ENCODE measurements around the gene M1AP. TPM values are rescaled to one million over a fixed set of nuclear protein-coding genes. Genes with fewer than 3 reads are reported as not detected.

Gene M1AP
- total RNA-seq, 1 donor from 2014 or later, result 0.20 TPM

GRCh38 chr2:74655579-74655978 is 7.4 kb upstream of the M1AP start:
- Histone ChIP-seq H3K4me2 (ENCODE audit: low read length) (no peak overlapping the region), H3K4me3 (ENCODE audit: insufficient read depth, low read depth, low read length) (no peak overlapping the region), H3K4me1 (ENCODE audit: insufficient read depth, low read length) (peaks cover 17% of the 10 kb centered on the region), H3K9me3 (ENCODE audit: insufficient read depth, low read depth, low read length) (no peaks in the 10 kb centered on the region), H3K79me2 (ENCODE audit: insufficient read depth, low read length) (no peaks in the 10 kb centered on the region), H4K20me1 (ENCODE audit: insufficient read depth, low read length) (no peaks in the 10 kb centered on the region), H3K9ac (ENCODE audit: low read length) (no peak overlapping the region), H2AFZ (ENCODE audit: low read depth, low read length) (no peak overlapping the region), H3K36me3 (ENCODE audit: insufficient read depth, low read length) (no peaks in the 10 kb centered on the region), H3K27ac (ENCODE audit: low read depth, low read length) (no peak overlapping the region), H3K27me3 (ENCODE audit: insufficient read depth, low read length) (no peaks in the 10 kb centered on the region)
- Mint-ChIP-seq H3K4me1 (ENCODE audit: low read depth, unreplicated experiment) (peaks cover 13% of the 10 kb centered on the region), H3K4me3 (ENCODE audit: unreplicated experiment) (peak overlapping the region; percentile 87), H3K27me3 (ENCODE audit: low read depth, unreplicated experiment) (peaks cover 8% of the 10 kb centered on the region), H3K36me3 (ENCODE audit: low read depth, unreplicated experiment) (no peaks in the 10 kb centered on the region), H3K9me3 (ENCODE audit: unreplicated experiment) (peaks cover 3% of the 10 kb centered on the region), H3K27ac (ENCODE audit: unreplicated experiment) (no peak overlapping the region)
- no peak for DNase-seq (ENCODE audit: low read depth)
- FAIRE-seq, result no peak
- TF ChIP-seq CTCF (IDR thresholded peaks at IDR 0.05; ENCODE audit: insufficient read depth, low read depth, low read length), result no peak
- no peak for TF ChIP-seq EZH2 (IDR thresholded peaks at IDR 0.05; ENCODE audit: insufficient read depth, low read length)

- H3K27me3 Mint-ChIP-seq (ENCODE audit: low read depth, unreplicated experiment), result peaks cover 13% of the 10 kb centered on the region
- no peak for TF ChIP-seq CTCF (IDR thresholded peaks at IDR 0.05; ENCODE audit: insufficient read depth, low read depth, low read length)
- peak within 1 kb of the TSS; percentile 75 for H3K4me3 ChIP-seq (ENCODE audit: insufficient read depth, low read depth, low read length)
- no peaks in the 10 kb centered on the region for H4K20me1 ChIP-seq (ENCODE audit: insufficient read depth, low read length)
- H3K27ac ChIP-seq (ENCODE audit: low read depth, low read length), result peak within 1 kb of the TSS; percentile 37
- H3K9me3 ChIP-seq (ENCODE audit: insufficient read depth, low read depth, low read length), result no peaks in the 10 kb centered on the region
- H3K36me3 ChIP-seq (ENCODE audit: insufficient read depth, low read length), result no peaks in the 10 kb centered on the region
- DNase-seq (ENCODE audit: low read depth), result peak; percentile 84
- H3K4me2 ChIP-seq (ENCODE audit: low read length), result peak within 1 kb of the TSS; percentile 96
- H3K27ac Mint-ChIP-seq (ENCODE audit: unreplicated experiment), result peak within 1 kb of the TSS; percentile 9
- H3K9me3 Mint-ChIP-seq (ENCODE audit: unreplicated experiment), result peaks cover 3% of the 10 kb centered on the region
- H3K79me2 ChIP-seq (ENCODE audit: insufficient read depth, low read length), result no peaks in the 10 kb centered on the region
- H3K4me1 ChIP-seq (ENCODE audit: insufficient read depth, low read length), result peaks cover 17% of the 10 kb centered on the region
- peaks cover 11% of the 10 kb centered on the region for H3K4me1 Mint-ChIP-seq (ENCODE audit: low read depth, unreplicated experiment)
- peak within 1 kb of the TSS; percentile 99 for H2AFZ ChIP-seq (ENCODE audit: low read depth, low read length)
- H3K36me3 Mint-ChIP-seq (ENCODE audit: low read depth, unreplicated experiment), result no peaks in the 10 kb centered on the region
- H3K9ac ChIP-seq (ENCODE audit: low read length), result peak within 1 kb of the TSS; percentile 85
- no peak for FAIRE-seq
- peak within 1 kb of the TSS; percentile 87 for H3K4me3 Mint-ChIP-seq (ENCODE audit: unreplicated experiment)
- H3K27me3 ChIP-seq (ENCODE audit: insufficient read depth, low read length), result no peaks in the 10 kb centered on the region
These were observed 6.1 kb upstream of the M1AP start, which contains the start of gene SEMA4F for GRCh38 chr2:74653985-74654882. SEMA4F (plus strand) TSS chr2:74654247; CDS start chr2:74654377, 130 bp downstream.

GRCh38 chr2:74653589-74653984 is 5.5 kb upstream of the M1AP start:
- peaks cover 14% of the 10 kb centered on the region for H3K4me1 ChIP-seq (ENCODE audit: insufficient read depth, low read length)
- H3K27ac Mint-ChIP-seq (ENCODE audit: unreplicated experiment), result no peak overlapping the region
- peak overlapping the region; percentile 87 for H3K4me3 Mint-ChIP-seq (ENCODE audit: unreplicated experiment)
- peaks cover 8% of the 10 kb centered on the region for H3K4me1 Mint-ChIP-seq (ENCODE audit: low read depth, unreplicated experiment)
- H3K9me3 ChIP-seq (ENCODE audit: insufficient read depth, low read depth, low read length), result no peaks in the 10 kb centered on the region
- no peak for DNase-seq (ENCODE audit: low read depth)
- TF ChIP-seq EZH2 (IDR thresholded peaks at IDR 0.05; ENCODE audit: insufficient read depth, low read length) (no peak), CTCF (IDR thresholded peaks at IDR 0.05; ENCODE audit: insufficient read depth, low read depth, low read length) (no peak)
- no peak overlapping the region for H3K27ac ChIP-seq (ENCODE audit: low read depth, low read length)
- H3K36me3 ChIP-seq (ENCODE audit: insufficient read depth, low read length), result no peaks in the 10 kb centered on the region
- peak overlapping the region; percentile 85 for H3K9ac ChIP-seq (ENCODE audit: low read length)
- no peaks in the 10 kb centered on the region for H3K36me3 Mint-ChIP-seq (ENCODE audit: low read depth, unreplicated experiment)
- H3K79me2 ChIP-seq (ENCODE audit: insufficient read depth, low read length), result no peaks in the 10 kb centered on the region
- peak overlapping the region; percentile 99 for H2AFZ ChIP-seq (ENCODE audit: low read depth, low read length)
- H3K27me3 ChIP-seq (ENCODE audit: insufficient read depth, low read length), result peaks cover 2% of the 10 kb centered on the region
- peaks cover 5% of the 10 kb centered on the region for H3K9me3 Mint-ChIP-seq (ENCODE audit: unreplicated experiment)
- FAIRE-seq, result no peak
- H3K27me3 Mint-ChIP-seq (ENCODE audit: low read depth, unreplicated experiment), result peaks cover 16% of the 10 kb centered on the region
- H3K4me3 ChIP-seq (ENCODE audit: insufficient read depth, low read depth, low read length), result peak overlapping the region; percentile 75
- H4K20me1 ChIP-seq (ENCODE audit: insufficient read depth, low read length), result no peaks in the 10 kb centered on the region
- peak overlapping the region; percentile 96 for H3K4me2 ChIP-seq (ENCODE audit: low read length)

Data from astrocyte (in vitro differentiated cells and primary cell).